GM21367 (cell line): ENCODE measurements around the gene PDLIM1.
A peak's percentile ranks its signal among the peaks of the same experiment; 100 is the strongest.

Source experiments
- ATAC-seq: cut with Tn5 transposase; IDR thresholded peaks from one replicate; pipeline ENCODE4 v1.9.1; 2021; ENCODE audit not compliant: unreplicated experiment

PDLIM1 gene

GRCh38 chr10:95315509-95315908 lies 24.7 kb upstream of the PDLIM1 start:
- ATAC-seq = no peak

- no peak for ATAC-seq
Measured at GRCh38 chr10:95314192-95314918, 23.6 kb upstream of the PDLIM1 start.

- ATAC-seq = no peak
Measured at GRCh38 chr10:95312986-95313495, 22.2 kb upstream of the PDLIM1 start.

GRCh38 chr10:95312257-95312656 lies 21.5 kb upstream of the PDLIM1 start:
- ATAC-seq = no peak

GRCh38 chr10:95309958-95310357 lies 19.2 kb upstream of the PDLIM1 start:
- no peak for ATAC-seq

- ATAC-seq = no peak
Measured at GRCh38 chr10:95308389-95309302, 17.8 kb upstream of the PDLIM1 start.

- ATAC-seq = no peak
Measured at GRCh38 chr10:95306851-95307250, 16.0 kb upstream of the PDLIM1 start.

- no peak for ATAC-seq
Measured at GRCh38 chr10:95306318-95306650, 15.5 kb upstream of the PDLIM1 start.

GRCh38 chr10:95305606-95306317 lies 15.0 kb upstream of the PDLIM1 start:
- no peak for ATAC-seq

- ATAC-seq = no peak
Measured at GRCh38 chr10:95304976-95305375, 14.2 kb upstream of the PDLIM1 start.

GRCh38 chr10:95304463-95304862 lies 13.7 kb upstream of the PDLIM1 start:
- ATAC-seq = no peak

GRCh38 chr10:95303950-95304349 lies 13.1 kb upstream of the PDLIM1 start:
- no peak for ATAC-seq

- ATAC-seq = no peak
Measured at GRCh38 chr10:95303535-95303934, 12.7 kb upstream of the PDLIM1 start.

- ATAC-seq = no peak
Measured at GRCh38 chr10:95300022-95300539, 9.3 kb upstream of the PDLIM1 start.

GRCh38 chr10:95297402-95297801 lies 6.6 kb upstream of the PDLIM1 start:
- ATAC-seq = peak; percentile 47

GRCh38 chr10:95296764-95297163 lies 6.0 kb upstream of the PDLIM1 start:
- no peak for ATAC-seq

- peak; percentile 78 for ATAC-seq
Measured at GRCh38 chr10:95295031-95295755, 4.4 kb upstream of the PDLIM1 start.

- no peak for ATAC-seq
Measured at GRCh38 chr10:95293631-95294030, 2.8 kb upstream of the PDLIM1 start.

GRCh38 chr10:95291365-95292039 lies 699 bp upstream of the PDLIM1 start:
- ATAC-seq = no peak

GRCh38 chr10:95289921-95290421 lies 832 bp downstream of the PDLIM1 start:
- ATAC-seq = no peak
